CD4-positive, alpha-beta memory T cell (primary cell): ENCODE data around the gene S100A11. TPM values are rescaled to one million over a fixed set of nuclear protein-coding genes. Genes with fewer than 3 reads are reported as not detected.

ENCODE experiments used
- CTCF ChIA-PET: fragments of 350-600 bp; sonication (Branson Sonifier 250); formaldehyde crosslinking; loops from one replicate; lab custom pipeline; 2021; ENCODE audit warnings: inconsistent platforms; ENCODE audit not compliant: partially characterized antibody; lab: Charles Lee
- POLR2A ChIA-PET: fragments of 350-600 bp; sonication (Branson Sonifier 250); formaldehyde crosslinking; loops from one replicate; lab custom pipeline; 2021; ENCODE audit not compliant: partially characterized antibody; lab: Charles Lee
- DNase-seq, 5 donors: peaks; one replicate each; pipeline versions ENCODE4 v3.0.0 to v3.0.0-alpha.2; 2020 to 2022; ENCODE audit warnings: mixed read lengths in 1 of 5
- H3K27ac ChIP-seq: one replicate; pipeline ENCODE4 v1.7.0; 2013; ENCODE audit warnings: low read depth, low read length
- H3K27me3 ChIP-seq: 2 replicates; pipeline ENCODE4 v1.7.0; 2013; ENCODE audit warnings: mild to moderate bottlenecking, low read length, moderate library complexity; ENCODE audit not compliant: insufficient read depth
- H3K36me3 ChIP-seq: 2 replicates; pipeline ENCODE4 v1.7.0; 2013; ENCODE audit warnings: mild to moderate bottlenecking, low read length, moderate library complexity; ENCODE audit not compliant: insufficient read depth
- H3K4me1 ChIP-seq: 2 replicates; pipeline ENCODE4 v1.7.0; 2013; ENCODE audit warnings: mild to moderate bottlenecking, low read length, moderate library complexity; ENCODE audit not compliant: insufficient read depth
- H3K4me3 ChIP-seq, 2 donors: one replicate each; pipeline ENCODE4 v1.7.0; 2013; ENCODE audit warnings: low read length in 2 of 2, mild to moderate bottlenecking in 1 of 2
- H3K9me3 ChIP-seq, 2 donors: one replicate each; pipeline ENCODE4 v1.7.0; 2013; ENCODE audit warnings: low read length in 2 of 2, control low read depth in 1 of 2; ENCODE audit not compliant: control insufficient read depth in 1 of 2
- H3K27ac Mint-ChIP-seq, 7 donors: one replicate each; pipeline ENCODE4 v1.8.0; 2020 to 2021; ENCODE audit warnings: mixed read lengths in 7 of 7, mild to moderate bottlenecking in 6 of 7, inconsistent platforms in 3 of 7, moderate library complexity in 3 of 7
- H3K27me3 Mint-ChIP-seq, 2 donors: one replicate each; pipeline ENCODE4 v1.8.0; 2020 to 2021; ENCODE audit warnings: mixed read lengths in 2 of 2
- H3K36me3 Mint-ChIP-seq, 2 donors: one replicate each; pipeline ENCODE4 v1.8.0; 2020 to 2021; ENCODE audit warnings: mixed read lengths in 2 of 2, inconsistent platforms in 1 of 2, mild to moderate bottlenecking in 1 of 2
- H3K4me1 Mint-ChIP-seq, 4 donors: one replicate each; pipeline ENCODE4 v1.8.0; 2020 to 2021; ENCODE audit warnings: mixed read lengths in 4 of 4, mild to moderate bottlenecking in 1 of 4
- H3K4me3 Mint-ChIP-seq, 8 donors: one replicate each; pipeline ENCODE4 v1.8.0; 2020 to 2021; ENCODE audit warnings: mixed read lengths in 8 of 8, mild to moderate bottlenecking in 7 of 8, moderate library complexity in 6 of 8, inconsistent platforms in 3 of 8
- H3K9me3 Mint-ChIP-seq, 8 donors: one replicate each; pipeline ENCODE4 v1.8.0; 2020 to 2021; ENCODE audit warnings: mixed read lengths in 8 of 8, mild to moderate bottlenecking in 5 of 8, inconsistent platforms in 3 of 8, moderate library complexity in 1 of 8
- intact Hi-C: fragments of 100-400 bp; cut with micrococcal nuclease; formaldehyde crosslinking; loops from one replicate; pipeline ENCODE4 v1.15.1; 2023
- polyA plus RNA-seq, 2 donors: library from polyadenylated mRNA; unstranded; fragments of 300-500 nt; fragmentation: Illumina TruSeq; gene quantifications; one replicate each; pipeline ENCODE4 v1.2.3, GENCODE V29; 2021
- total RNA-seq, 2 experiments: library from RNA; stranded (reverse); gene quantifications; one replicate each; pipeline ENCODE4 v1.2.3, GENCODE V29; 2021

S100A11 gene
- total and polyA plus RNA-seq, 4 experiments from 2014 or later = 239 to 1,204 (median 429) TPM

DNA sequence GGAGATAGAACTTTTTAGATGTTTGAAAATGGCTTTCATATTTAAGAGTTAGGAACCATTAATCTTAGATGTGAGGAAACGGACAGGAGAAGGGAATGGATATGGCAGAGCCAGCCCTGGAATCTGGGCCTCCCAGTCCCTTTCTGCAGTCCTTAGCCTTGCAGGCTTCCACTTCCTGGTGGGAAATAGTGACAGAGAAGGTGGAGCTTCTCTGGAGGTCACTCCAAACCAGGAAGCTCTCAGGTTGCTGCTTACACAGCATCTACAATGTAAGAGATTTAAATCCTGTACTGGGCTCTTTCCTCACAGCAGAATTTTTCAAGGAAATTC lies 2.5 kb downstream of the S100A11 start:
- Histone ChIP-seq H3K9me3 (no peaks in the 10 kb centered on the region), H3K4me1 (peaks cover 38% of the 10 kb centered on the region), H3K27ac (peak overlapping the region; percentile 88), H3K27me3 (no peaks in the 10 kb centered on the region), H3K4me3 (peak overlapping the region; percentile 73 to 77), H3K36me3 (peaks cover 31% of the 10 kb centered on the region)
- POLR2A ChIA-PET = interaction anchor here (0.7 to 4.9 kb wide), 14 partner anchors 13 to 425 kb away, joined by 3 to 207 read pairs (median 4); partner anchors contain the start of genes S100A10 and THEM4
- H3K36me3 Mint-ChIP-seq = peaks cover 34 to 58% of the 10 kb centered on the region in 2 donors
- peak overlapping the region; percentile 91 to 100 (median 100) for H3K4me3 Mint-ChIP-seq
- H3K9me3 Mint-ChIP-seq = no peaks in the 10 kb centered on the region
- DNase-seq = no peak
- intact Hi-C loops = loop anchor here (2.0 kb wide), 1 partner anchor 41 kb away; the partner anchor contains the start of gene S100A10
- CTCF ChIA-PET = interaction anchor here (0.7 to 5.6 kb wide), 18 partner anchors 12 to 424 kb away, joined by 3 to 111 read pairs (median 4); no protein-coding TSS in a partner anchor
- peak overlapping the region; percentile 97 to 100 (median 99) for H3K27ac Mint-ChIP-seq
- H3K27me3 Mint-ChIP-seq = no peaks in the 10 kb centered on the region
- peaks cover 27 to 55% (median 45%) of the 10 kb centered on the region in 4 donors for H3K4me1 Mint-ChIP-seq

DNA sequence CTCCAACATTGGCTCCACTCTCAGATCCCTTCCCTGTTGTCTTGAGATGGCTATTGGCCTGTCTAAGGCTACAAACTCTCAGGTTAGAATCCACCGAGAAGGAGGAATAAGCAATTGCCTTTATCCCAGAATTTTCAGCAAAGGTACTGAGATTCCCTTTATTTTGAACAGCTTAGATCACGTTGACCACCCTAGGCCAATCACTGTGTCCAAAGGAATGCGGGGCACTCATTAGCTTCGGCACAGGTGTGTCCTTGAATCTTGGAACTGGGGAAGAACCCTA lies 6.9 kb downstream of the S100A11 start:
- ChIA-PET CTCF (interaction anchor here (2.4 kb wide), 1 partner anchor 157 kb away, joined by 7 read pairs; no protein-coding TSS in a partner anchor), POLR2A (interaction anchor here (2.9 kb wide), 1 partner anchor 18 kb away, joined by 11 read pairs; no protein-coding TSS in a partner anchor)
- Mint-ChIP-seq H3K27me3 (no peaks in the 10 kb centered on the region), H3K36me3 (peaks cover 43 to 47% of the 10 kb centered on the region in 2 donors), H3K4me3 (no peak overlapping the region), H3K9me3 (peaks cover 0 to 3% (median 0%) of the 10 kb centered on the region in 8 donors), H3K4me1 (peaks cover 36 to 63% (median 44%) of the 10 kb centered on the region in 4 donors), H3K27ac (peak overlapping the region; percentile 18 to 88 (median 77))
- H3K36me3 ChIP-seq = peaks cover 31% of the 10 kb centered on the region
- no peaks in the 10 kb centered on the region for H3K27me3 ChIP-seq
- no peak for DNase-seq
- intact Hi-C loops = no loop called here
- no peaks in the 10 kb centered on the region for H3K9me3 ChIP-seq
- peaks cover 36% of the 10 kb centered on the region for H3K4me1 ChIP-seq
- no peak overlapping the region for H3K4me3 ChIP-seq
- H3K27ac ChIP-seq = no peak overlapping the region

DNA sequence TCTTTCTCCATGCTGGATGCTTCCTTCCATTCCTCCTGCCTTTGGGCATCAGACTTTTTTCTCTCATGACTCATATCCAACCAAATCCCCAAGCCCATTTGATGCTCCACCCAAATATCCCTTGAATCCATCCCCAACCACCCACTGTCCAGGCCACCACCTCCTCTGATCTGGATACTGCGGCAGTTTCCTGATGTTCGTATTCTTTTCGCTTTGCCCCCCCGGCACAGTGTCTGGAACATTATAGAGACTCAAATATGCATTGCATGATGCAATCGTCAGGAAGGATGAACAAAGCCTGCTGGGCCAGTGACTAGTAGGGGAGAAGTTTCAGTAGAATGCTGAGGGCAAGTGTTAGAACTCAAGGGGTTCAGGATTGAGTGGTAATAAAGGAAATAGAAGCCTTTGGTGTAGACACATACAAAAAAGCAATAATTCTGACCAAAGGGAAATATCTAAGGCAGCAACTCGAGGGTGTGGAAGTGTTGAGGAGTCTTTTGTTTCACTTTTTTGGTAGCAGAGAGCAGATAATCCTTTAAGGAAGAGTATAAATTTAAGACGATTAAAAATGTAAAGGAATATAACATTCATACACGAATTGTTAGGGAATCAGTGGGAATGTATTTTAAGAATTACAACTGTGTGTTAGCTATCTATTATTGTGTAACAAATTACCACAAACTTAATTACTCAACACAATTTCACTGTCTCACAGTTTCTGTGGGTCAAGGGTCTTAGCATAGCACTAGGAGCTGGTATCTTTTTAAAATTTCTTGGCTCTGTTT lies 7.5 kb downstream of the S100A11 start:
- ChIA-PET POLR2A (interaction anchor here (2.9 kb wide), 1 partner anchor 19 kb away, joined by 11 read pairs; no protein-coding TSS in a partner anchor), CTCF (interaction anchor here (1.2 to 2.4 kb wide), 2 partner anchors 24 to 158 kb away, joined by 3 to 7 read pairs; no protein-coding TSS in a partner anchor)
- Histone ChIP-seq H3K4me1 (peaks cover 31% of the 10 kb centered on the region), H3K27ac (no peak overlapping the region), H3K4me3 (no peak overlapping the region), H3K9me3 (no peaks in the 10 kb centered on the region), H3K27me3 (no peaks in the 10 kb centered on the region), H3K36me3 (peaks cover 31% of the 10 kb centered on the region)
- peak overlapping the region; percentile 57 to 92 (median 85) for H3K27ac Mint-ChIP-seq
- DNase-seq = no peak
- H3K36me3 Mint-ChIP-seq = peaks cover 42 to 43% of the 10 kb centered on the region in 2 donors
- peaks cover 0 to 3% (median 0%) of the 10 kb centered on the region in 8 donors for H3K9me3 Mint-ChIP-seq
- peaks cover 0 to 2% of the 10 kb centered on the region in 2 donors for H3K27me3 Mint-ChIP-seq
- intact Hi-C loops = no loop called here
- peak overlapping the region in 2 of 8 donors; percentile 3 to 9 for H3K4me3 Mint-ChIP-seq
- H3K4me1 Mint-ChIP-seq = peaks cover 33 to 59% (median 40%) of the 10 kb centered on the region in 4 donors

DNA sequence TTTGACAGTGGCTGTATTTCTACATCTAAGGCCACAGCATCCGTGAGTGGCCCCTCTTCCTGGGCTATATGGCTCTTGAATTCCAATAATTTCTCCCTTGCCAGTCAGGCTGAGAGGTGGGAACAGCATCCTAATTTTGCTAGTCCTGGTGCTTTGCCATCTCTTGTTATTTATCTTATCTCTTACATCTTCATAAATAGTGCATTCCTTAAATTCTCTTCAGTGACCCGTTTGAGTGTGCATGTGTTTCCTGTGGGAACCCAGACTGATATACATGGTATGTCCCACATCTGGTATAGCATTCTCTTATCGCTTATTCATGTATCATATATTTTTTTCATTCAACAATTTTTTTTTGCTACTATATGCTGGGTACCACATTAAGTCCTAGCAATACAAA lies 9.9 kb downstream of the S100A11 start:
- H3K27me3 Mint-ChIP-seq = peaks cover 0 to 2% of the 10 kb centered on the region in 2 donors
- H3K36me3 ChIP-seq = peaks cover 12% of the 10 kb centered on the region
- no peak overlapping the region for H3K4me3 Mint-ChIP-seq
- peaks cover 19 to 26% of the 10 kb centered on the region in 2 donors for H3K36me3 Mint-ChIP-seq
- H3K27me3 ChIP-seq = no peaks in the 10 kb centered on the region
- no peaks in the 10 kb centered on the region for H3K9me3 ChIP-seq
- no peak overlapping the region for H3K27ac ChIP-seq
- peaks cover 0 to 3% (median 0%) of the 10 kb centered on the region in 8 donors for H3K9me3 Mint-ChIP-seq
- H3K27ac Mint-ChIP-seq = peak overlapping the region in 5 of 7 donors; percentile 2 to 90 (median 68)
- CTCF ChIA-PET = interaction anchor here (1.4 kb wide), 1 partner anchor 24 kb away, joined by 3 read pairs; no protein-coding TSS in a partner anchor
- peaks cover 7% of the 10 kb centered on the region for H3K4me1 ChIP-seq
- intact Hi-C loops = no loop called here
- H3K4me3 ChIP-seq = no peak overlapping the region
- no peak for DNase-seq
- H3K4me1 Mint-ChIP-seq = peaks cover 15 to 34% (median 23%) of the 10 kb centered on the region in 4 donors
- POLR2A ChIA-PET = no interaction called here

DNA sequence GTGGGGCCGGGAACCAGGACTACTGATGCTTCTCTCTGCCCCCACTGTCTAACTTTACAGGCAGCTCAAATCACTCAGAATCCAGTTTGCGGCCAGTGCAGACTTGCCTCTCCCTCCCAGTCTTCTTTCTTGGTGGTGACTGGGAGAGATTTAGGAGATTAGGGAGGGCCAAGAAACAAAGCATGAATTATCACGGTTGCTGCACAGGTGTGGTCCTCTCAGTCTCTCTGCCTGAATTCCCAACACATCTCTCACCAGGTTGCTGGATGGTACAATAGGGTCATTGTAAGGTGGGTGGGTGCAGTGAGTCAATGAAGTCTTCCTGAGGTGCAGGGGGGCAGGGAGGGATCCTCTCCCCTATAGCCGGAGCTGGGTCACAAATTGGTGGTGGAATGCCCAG lies 12.6 kb downstream of the S100A11 start:
- H3K27ac Mint-ChIP-seq = no peak overlapping the region
- no peak overlapping the region for H3K27ac ChIP-seq
- no peaks in the 10 kb centered on the region for H3K9me3 ChIP-seq
- H3K36me3 ChIP-seq = no peaks in the 10 kb centered on the region
- no peaks in the 10 kb centered on the region for H3K4me1 ChIP-seq
- no peak overlapping the region for H3K4me3 ChIP-seq
- ChIA-PET CTCF (interaction anchor here (0.9 kb wide), 1 partner anchor 12 kb away, joined by 4 read pairs; the partner anchor contains the start of gene S100A11), POLR2A (no interaction called here)
- H3K27me3 ChIP-seq = no peaks in the 10 kb centered on the region
- H3K4me1 Mint-ChIP-seq = peaks cover 8 to 20% (median 12%) of the 10 kb centered on the region in 4 donors
- DNase-seq = no peak
- peaks cover 0 to 3% (median 0%) of the 10 kb centered on the region in 8 donors for H3K9me3 Mint-ChIP-seq
- no peak overlapping the region for H3K4me3 Mint-ChIP-seq
- peaks cover 0 to 2% of the 10 kb centered on the region in 2 donors for H3K27me3 Mint-ChIP-seq
- peaks cover 3 to 8% of the 10 kb centered on the region in 2 donors for H3K36me3 Mint-ChIP-seq
- intact Hi-C loops = no loop called here

DNA sequence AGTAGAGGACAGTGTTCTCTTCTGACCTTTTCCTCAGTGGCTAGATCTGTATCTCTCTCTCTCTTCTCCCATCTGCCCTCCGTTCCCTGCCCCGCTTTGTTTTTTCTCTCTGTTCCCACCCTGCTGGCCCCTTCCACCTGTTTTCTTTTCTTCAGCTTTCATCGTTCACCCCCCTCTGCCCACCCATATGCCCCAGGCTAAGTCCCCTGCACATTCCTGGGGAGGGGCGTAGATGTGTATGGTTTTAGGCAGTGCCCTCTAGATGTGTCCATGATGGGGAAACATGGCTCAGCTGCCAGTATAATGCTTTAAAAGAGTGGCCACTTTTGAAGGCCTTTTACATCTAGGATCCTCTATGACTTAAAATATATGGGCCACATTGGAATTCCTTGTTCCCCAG lies 13.6 kb downstream of the S100A11 start:
- Histone ChIP-seq H3K4me3 (no peak overlapping the region), H3K27ac (no peak overlapping the region), H3K27me3 (no peaks in the 10 kb centered on the region), H3K4me1 (no peaks in the 10 kb centered on the region), H3K36me3 (no peaks in the 10 kb centered on the region), H3K9me3 (no peaks in the 10 kb centered on the region)
- peak overlapping the region in 2 of 7 donors; percentile 24 to 31 for H3K27ac Mint-ChIP-seq
- H3K4me1 Mint-ChIP-seq = peaks cover 0 to 11% (median 7%) of the 10 kb centered on the region in 4 donors
- no peaks in the 10 kb centered on the region for H3K36me3 Mint-ChIP-seq
- H3K4me3 Mint-ChIP-seq = no peak overlapping the region
- ChIA-PET CTCF (interaction anchor here (2.1 kb wide), 1 partner anchor 11 kb away, joined by 10 read pairs; no protein-coding TSS in a partner anchor), POLR2A (no interaction called here)
- peaks cover 0 to 2% of the 10 kb centered on the region in 2 donors for H3K27me3 Mint-ChIP-seq
- intact Hi-C loops = no loop called here
- DNase-seq = no peak
- H3K9me3 Mint-ChIP-seq = no peaks in the 10 kb centered on the region

DNA sequence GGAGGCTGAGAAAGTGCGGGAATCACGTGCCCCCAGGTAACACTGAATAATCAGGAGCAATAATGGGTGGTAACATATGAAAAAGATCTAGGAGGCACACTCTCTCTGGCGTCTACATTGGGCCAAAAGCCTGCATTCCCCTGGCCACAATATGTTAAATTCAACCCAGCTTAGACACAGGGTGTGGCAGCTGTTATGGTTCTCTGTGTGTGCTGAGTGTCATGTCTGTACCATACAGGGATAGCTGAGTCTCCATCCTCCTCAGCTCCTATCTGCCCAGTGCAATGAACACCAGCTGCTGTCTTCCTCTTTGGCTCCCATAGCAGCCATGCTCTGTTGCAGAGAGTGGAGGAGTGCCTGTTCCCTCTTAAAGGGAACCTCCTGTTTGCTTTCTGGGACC lies 14.3 kb downstream of the S100A11 start:
- POLR2A ChIA-PET = no interaction called here
- H3K27ac ChIP-seq = no peak overlapping the region
- CTCF ChIA-PET = interaction anchor here (2.1 kb wide), 1 partner anchor 12 kb away, joined by 10 read pairs; no protein-coding TSS in a partner anchor
- H3K4me3 ChIP-seq = no peak overlapping the region
- H3K4me3 Mint-ChIP-seq = no peak overlapping the region
- peaks cover under 1 to 2% of the 10 kb centered on the region in 2 donors for H3K27me3 Mint-ChIP-seq
- no peaks in the 10 kb centered on the region for H3K9me3 ChIP-seq
- no peaks in the 10 kb centered on the region for H3K9me3 Mint-ChIP-seq
- no peak overlapping the region for H3K27ac Mint-ChIP-seq
- no peak for DNase-seq
- no peaks in the 10 kb centered on the region for H3K4me1 ChIP-seq
- H3K36me3 Mint-ChIP-seq = no peaks in the 10 kb centered on the region
- H3K27me3 ChIP-seq = no peaks in the 10 kb centered on the region
- intact Hi-C loops = no loop called here
- H3K36me3 ChIP-seq = no peaks in the 10 kb centered on the region
- peaks cover 0 to 11% (median 6%) of the 10 kb centered on the region in 4 donors for H3K4me1 Mint-ChIP-seq
